Activated CD8-positive, alpha-beta memory T cell treated with anti-CD3 and anti-CD28 coated beads, Interleukin-2, amount 50 U/mL, for 48 hours (primary cell): ENCODE measurements around the gene RUNX1.

ENCODE experiments used
- DNase-seq: peaks from one replicate; pipeline ENCODE4 v3.0.0-alpha.2; 2020

The RUNX1 gene

GRCh38 chr21:34871026-34871908, 177.8 kb downstream of the RUNX1 start:
- DNase-seq = no peak

GRCh38 chr21:34870246-34870645, 178.9 kb downstream of the RUNX1 start:
- DNase-seq = no peak

GRCh38 chr21:34869545-34869944, 179.6 kb downstream of the RUNX1 start:
- no peak for DNase-seq

- DNase-seq = no peak
Measured at GRCh38 chr21:34867785-34868184, 181.3 kb downstream of the RUNX1 start.

- peak; percentile 65 for DNase-seq
Measured at GRCh38 chr21:34865400-34866241, 183.5 kb downstream of the RUNX1 start.

GRCh38 chr21:34864370-34865149, 184.5 kb downstream of the RUNX1 start:
- peak; percentile 34 for DNase-seq

GRCh38 chr21:34862951-34863350, 186.2 kb downstream of the RUNX1 start:
- DNase-seq = no peak

- no peak for DNase-seq
Measured at GRCh38 chr21:34861258-34861657, 187.8 kb downstream of the RUNX1 start.

GRCh38 chr21:34859976-34860653, 189.0 kb downstream of the RUNX1 start:
- DNase-seq = no peak

- peak; percentile 15 for DNase-seq
Measured at GRCh38 chr21:34858559-34858958, 190.5 kb downstream of the RUNX1 start.

- DNase-seq = peak; percentile 30
Measured at GRCh38 chr21:34857874-34858273, 191.2 kb downstream of the RUNX1 start.

- DNase-seq = peak; percentile 4
Measured at GRCh38 chr21:34857122-34857713, 191.9 kb downstream of the RUNX1 start.

GRCh38 chr21:34852448-34852847, 196.7 kb downstream of the RUNX1 start:
- peak; percentile 13 for DNase-seq

GRCh38 chr21:34850166-34850690, 198.9 kb downstream of the RUNX1 start:
- DNase-seq = peak; percentile 42

GRCh38 chr21:34846601-34847112, 202.4 kb downstream of the RUNX1 start:
- DNase-seq = peak; percentile 34

GRCh38 chr21:34845521-34846451, 203.3 kb downstream of the RUNX1 start:
- peak; percentile 56 for DNase-seq

GRCh38 chr21:34844924-34845238, 204.2 kb downstream of the RUNX1 start:
- DNase-seq = peak; percentile 48

GRCh38 chr21:34844013-34844923, 204.8 kb downstream of the RUNX1 start:
- DNase-seq = peak; percentile 41

- DNase-seq = peak; percentile 40
Measured at GRCh38 chr21:34843562-34843961, 205.5 kb downstream of the RUNX1 start.
